IPS DF 19.7 (cell line): ENCODE data around the gene INHBC.

Source experiments
- DNase-seq: peaks from one replicate; pipeline ENCODE4 v3.0.0-alpha.2; 2013; ENCODE audit warnings: low read depth, low spot score

The INHBC gene

DNA sequence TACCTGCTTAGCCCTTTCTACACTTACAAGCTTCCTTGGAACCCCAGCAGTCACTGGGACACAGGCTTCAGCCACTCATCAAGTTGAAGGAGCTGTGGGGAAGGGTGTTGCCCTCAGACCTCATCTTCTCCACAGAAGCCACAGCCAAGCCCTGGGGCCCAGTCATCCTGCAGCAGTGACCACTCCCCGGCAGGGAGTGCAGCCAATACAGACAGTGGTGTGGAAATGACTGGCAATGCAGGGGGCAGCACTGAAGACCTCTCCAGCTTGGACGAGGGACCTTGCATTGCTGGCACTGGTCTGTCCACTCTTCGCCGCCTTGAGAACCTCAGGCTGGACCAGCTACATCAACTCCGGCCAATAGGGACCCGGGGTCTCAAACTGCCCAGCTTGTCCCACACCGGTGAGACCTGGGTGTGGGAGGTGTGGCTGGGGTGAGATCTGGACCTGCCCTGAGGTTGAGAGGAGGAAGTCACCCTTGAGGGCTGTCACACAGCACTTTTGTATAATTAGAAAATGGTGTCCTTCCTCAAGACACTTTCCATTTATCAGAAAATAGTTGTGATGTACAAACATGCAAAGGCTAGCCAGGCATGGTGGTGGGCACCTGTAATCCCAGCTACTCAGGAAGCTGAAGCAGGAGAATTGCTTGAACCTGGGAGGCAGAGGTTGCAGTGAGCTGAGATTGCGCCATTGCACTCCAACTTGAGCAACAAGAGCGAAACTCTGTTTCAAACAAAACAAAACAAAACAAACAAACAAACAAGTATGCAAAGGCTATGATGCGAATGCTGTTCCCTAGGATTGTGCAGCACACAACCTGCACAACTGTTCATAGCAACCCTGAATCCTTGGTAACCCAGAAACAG lies 34.9 kb downstream of the INHBC start:
- no peak for DNase-seq

DNA sequence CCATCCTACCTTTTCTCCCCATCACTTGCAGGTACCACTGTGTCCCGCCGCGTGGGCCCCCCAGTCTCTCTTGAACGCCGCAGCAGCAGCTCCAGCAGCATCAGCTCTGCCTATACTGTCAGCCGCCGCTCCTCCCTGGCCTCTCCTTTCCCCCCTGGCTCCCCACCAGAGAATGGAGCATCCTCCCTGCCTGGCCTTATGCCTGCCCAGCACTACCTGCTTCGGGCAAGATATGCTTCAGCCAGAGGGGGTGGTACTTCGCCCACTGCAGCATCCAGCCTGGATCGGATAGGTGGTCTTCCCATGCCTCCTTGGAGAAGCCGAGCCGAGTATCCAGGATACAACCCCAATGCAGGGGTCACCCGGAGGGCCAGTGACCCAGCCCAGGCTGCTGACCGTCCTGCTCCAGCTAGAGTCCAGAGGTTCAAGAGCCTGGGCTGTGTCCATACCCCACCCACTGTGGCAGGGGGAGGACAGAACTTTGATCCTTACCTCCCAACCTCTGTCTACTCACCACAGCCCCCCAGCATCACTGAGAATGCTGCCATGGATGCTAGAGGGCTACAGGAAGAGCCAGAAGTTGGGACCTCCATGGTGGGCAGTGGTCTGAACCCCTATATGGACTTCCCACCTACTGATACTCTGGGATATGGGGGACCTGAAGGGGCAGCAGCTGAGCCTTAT lies 35.8 kb downstream of the INHBC start:
- DNase-seq: no peak

DNA sequence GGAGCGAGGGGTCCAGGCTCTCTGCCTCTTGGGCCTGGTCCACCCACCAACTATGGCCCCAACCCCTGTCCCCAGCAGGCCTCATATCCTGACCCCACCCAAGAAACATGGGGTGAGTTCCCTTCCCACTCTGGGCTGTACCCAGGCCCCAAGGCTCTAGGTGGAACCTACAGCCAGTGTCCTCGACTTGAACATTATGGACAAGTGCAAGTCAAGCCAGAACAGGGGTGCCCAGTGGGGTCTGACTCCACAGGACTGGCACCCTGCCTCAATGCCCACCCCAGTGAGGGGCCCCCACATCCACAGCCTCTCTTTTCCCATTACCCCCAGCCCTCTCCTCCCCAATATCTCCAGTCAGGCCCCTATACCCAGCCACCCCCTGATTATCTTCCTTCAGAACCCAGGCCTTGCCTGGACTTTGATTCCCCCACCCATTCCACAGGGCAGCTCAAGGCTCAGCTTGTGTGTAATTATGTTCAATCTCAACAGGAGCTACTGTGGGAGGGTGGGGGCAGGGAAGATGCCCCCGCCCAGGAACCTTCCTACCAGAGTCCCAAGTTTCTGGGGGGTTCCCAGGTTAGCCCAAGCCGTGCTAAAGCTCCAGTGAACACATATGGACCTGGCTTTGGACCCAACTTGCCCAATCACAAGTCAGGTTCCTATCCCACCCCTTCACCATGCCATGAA lies 36.5 kb downstream of the INHBC start:
- DNase-seq: no peak

DNA sequence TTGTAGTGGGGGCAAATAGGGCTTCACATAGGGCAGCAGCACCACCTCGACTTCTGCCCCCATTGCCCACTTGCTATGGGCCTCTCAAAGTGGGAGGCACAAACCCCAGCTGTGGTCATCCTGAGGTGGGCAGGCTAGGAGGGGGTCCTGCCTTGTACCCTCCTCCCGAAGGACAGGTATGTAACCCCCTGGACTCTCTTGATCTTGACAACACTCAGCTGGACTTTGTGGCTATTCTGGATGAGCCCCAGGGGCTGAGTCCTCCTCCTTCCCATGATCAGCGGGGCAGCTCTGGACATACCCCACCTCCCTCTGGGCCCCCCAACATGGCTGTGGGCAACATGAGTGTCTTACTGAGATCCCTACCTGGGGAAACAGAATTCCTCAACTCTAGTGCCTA lies 37.1 kb downstream of the INHBC start:
- DNase-seq: no peak

DNA sequence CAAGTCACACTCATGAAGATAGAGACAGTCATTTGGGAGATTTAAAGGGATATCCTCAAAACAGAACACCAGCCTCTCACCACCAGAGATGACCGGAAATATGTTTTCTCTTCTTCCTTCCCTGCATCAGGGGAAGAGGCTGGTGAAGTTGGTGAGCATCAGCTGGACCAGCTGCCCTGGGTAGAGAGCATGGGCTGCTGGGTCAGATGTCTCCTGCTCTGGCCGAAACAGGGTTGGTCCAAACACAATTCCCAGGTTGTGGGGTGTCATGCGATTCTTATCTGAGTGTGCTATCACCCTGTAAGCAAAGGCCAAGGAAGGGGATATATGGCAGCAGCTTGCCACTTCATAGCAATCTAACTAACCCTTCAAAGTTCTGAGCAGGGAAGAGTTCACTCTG lies 37.8 kb downstream of the INHBC start:
- no peak for DNase-seq

DNA sequence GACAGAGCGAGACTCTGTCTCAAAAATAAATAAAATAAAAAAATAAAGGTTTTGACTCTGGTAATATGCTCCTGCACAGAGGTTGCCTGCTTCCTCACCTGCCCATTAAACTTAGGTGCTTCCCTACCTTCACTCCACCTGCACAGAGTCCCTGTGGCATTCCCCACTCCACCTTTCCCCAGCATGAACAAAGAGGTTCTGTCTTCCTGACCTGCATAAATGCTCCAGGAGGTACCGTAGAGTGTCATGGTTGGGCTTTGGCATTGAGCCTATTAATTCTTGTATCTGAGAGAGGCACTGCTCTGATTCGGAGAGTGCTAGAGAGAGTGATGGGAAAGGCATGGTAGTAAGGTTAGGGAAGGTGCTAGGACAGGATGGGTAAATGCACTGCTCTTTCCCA lies 38.8 kb downstream of the INHBC start:
- no peak for DNase-seq

DNA sequence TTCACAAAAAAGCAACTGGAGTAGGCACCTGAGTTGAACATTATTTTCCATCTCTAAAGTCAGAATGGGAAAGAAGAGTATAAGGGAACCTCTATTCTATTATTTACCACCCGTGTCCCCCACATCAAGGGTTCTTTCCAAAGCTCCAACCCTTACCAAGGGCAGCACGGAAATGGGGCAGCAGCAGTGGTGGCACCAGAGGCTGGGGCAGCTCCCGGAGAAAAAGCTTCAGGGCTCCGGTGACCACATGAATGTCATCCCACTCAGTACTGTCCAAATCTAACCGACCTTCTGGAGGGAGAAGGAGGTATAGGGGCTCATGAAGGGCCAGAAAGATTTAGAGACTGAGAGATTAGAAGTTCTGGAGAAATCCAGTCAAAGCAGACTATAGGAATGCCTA lies 39.3 kb downstream of the INHBC start:
- no peak for DNase-seq

DNA sequence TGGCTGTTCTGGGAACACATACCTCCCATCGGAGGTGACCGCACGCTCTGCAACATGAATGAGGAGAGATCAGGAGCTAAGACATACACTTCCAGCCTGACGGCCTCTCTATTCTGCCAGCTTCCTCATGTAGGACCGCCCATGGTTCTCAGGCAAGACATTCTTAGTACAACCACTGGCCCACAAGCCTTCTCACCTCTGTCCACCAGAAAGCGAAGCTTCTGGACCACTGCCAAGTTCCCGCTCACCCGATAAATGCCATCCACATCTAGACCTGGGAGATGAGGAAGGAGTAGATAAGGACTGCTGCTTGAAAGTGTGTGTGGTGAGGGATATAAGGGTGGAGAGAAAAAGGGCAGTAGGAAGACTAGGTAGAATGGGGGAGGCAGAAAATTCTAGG lies 39.8 kb downstream of the INHBC start:
- no peak for DNase-seq

DNA sequence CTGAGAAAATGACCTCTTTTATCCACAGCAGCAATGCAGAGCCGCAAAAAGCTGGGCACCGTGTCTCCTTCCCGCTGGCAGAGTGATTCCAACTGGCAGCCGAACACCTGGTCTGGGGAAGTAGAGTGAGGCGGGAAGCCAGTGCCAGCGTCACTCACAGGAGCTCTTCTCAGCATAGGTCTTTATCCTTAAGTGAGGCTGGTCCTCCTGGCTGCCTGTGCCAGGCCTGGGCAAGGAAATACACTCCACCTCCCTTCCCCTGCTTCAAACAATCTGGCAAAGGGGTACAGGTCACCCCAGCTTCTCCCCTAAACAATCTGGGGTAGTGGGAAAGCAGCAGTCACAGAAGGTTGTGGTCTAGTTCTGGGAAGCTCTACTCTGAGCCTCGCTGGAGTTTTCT lies 40.3 kb downstream of the INHBC start:
- no peak for DNase-seq

DNA sequence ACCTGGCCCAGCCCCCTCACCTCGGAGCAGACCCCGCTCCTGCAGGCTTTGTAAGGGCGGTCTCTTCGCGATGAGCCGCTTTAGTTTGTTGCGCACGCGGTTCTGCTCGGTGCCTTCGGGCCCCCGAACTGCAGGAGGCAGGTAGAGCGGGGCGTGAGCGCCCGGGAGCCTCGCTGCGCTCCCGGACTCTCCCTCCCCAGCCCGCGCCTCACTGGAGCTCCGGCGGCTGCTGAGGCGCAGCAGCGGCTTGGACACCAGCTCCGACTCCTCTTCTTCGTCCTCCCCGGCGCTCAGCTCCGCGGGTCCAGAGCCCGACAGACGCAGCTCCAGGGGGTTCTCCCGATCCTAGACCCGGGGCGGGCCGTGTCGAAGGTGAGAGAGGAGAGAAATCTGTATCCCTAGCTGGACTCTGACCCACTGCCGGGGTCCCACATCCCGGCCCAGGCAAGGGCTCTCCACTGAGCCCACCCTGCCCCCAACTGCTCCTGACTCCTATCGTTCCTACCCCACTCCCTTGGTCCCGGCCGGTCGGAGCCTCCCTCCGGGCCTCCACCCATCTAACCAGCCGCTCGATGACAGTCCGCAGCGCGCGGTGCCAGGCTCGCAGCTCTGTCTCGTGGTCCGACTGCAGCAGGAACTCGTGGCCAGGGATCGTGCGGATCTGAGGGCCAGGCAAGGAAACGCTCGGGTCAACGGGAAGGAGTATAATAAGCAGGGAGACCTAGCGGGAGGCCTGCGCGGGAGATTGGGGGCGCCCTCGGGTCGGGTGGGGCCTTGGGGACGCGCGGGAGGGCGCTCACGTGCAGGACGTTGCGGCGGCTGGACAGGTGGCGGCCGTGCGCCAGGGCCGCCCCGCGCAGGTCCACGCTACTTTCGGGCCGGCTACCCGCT lies 40.9 kb downstream of the INHBC start:
- no peak for DNase-seq

DNA sequence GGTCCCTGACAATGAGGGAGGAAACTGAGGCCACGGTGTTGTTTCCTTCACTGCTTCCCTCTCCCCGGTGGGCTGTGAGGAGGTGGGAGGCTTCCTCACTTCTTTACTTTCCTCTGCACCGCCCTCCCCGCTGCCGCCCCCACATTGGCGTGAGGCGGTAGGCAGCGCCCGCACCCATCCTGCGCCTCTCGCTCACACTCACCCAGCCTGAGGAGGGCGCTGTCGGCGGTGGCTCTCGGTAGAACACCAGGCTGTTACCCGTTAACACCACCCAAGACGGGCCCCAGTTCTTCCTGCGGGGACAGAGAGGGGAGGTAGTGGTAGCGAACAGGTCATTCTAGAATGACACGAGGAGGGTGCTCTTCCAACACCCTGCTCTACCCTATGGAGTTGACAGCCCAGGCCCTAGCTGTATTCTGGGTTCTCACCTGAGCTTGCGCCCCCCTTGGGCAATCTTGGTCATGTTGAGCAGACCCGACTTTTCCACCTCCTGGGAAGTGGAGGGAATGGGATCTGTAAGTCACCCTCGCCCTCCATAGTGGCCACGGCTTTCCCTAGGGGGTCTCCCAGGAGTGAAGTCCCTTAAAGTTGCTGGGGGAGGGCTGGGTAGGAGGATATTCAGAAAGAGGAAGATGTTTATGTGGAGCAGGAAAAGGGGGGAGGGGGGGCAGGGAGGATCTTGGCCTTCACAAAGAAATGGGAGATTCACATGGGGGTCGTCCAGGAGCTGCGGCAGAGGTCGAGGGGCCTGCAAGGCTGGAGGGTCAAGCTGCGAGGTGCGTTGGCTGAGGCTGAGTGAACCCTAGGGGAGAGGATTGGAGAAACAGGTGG lies 41.8 kb downstream of the INHBC start:
- DNase-seq: no peak

DNA sequence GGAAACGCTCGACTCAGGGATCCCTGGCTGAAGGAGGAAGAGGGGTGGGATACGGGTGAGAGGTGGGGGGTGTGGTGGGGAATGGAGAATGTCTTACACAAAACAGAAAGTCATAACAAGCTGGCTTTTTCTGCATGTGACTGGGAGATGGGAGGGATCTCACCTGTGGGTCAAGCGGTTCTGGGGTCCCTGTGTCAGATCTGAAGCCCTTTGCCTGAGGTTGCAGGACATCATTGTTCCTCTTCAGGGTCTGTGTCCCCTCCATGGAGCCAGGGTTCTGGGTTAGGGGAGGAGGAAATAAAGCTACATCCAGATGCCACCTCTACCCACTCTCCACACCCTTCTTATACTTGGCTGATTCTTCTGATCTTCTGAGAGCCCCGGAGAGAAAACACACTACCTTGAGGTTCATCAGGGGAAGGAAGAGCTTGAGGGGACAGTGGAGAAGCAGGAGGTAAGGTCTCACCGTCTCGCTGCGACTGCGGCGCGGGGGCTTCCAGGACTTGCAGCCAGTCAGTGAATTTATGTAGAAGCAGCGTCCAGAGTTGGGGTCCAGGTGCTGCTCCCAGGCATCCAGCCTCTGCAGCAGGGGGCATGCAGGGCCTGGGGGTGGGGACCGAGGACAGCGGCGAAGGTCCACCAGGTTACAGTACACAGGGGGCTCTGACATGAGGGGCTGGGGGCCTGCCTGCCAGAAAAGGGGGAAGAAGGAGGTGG lies 42.6 kb downstream of the INHBC start:
- no peak for DNase-seq

DNA sequence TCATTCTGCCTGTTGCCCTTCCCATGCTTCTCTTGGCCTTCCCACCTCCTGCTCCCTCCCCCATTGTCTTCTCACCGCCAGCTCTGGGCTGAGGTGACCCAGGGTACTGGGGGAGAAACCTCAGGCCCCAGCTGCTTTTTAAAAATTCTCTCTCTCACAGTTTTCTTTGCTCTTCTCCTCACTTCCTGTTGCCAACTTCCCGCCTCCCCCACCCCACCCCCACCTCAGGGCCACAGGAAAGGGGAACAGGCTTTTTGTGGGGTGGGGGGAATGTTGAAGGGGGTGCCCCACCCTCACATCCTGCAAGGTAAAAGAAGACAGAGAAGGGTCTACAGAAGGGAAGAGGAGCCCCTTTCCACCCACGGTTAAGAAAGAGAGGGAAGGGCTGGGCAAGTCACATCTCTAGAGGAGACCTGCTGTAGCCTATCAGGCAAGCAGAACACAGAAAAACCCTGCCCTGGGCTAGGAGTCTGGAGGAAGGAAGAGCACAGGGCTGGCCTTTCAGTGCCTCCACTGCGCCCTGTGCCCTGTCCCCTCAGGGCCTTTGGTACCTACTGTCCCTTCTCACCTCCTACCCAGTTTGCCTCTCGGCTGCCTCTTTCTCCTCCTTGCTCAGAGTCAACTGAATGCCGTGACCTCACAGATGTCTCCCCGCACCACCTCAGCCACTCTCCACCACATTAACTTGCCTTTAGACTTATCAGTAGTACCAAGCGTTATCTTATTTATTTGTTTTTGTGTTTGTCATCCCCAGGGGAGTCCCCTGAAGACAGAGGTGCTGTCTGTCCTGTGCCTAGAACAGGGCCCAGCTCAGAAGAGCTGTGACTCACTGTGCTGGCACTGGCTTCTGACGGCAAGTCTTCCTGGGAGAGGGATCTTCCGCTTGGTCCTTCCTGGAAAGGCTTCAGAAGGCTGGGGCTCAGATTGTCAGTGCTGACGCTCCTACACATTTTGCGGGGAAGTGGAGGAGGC lies 43.4 kb downstream of the INHBC start:
- DNase-seq: no peak

DNA sequence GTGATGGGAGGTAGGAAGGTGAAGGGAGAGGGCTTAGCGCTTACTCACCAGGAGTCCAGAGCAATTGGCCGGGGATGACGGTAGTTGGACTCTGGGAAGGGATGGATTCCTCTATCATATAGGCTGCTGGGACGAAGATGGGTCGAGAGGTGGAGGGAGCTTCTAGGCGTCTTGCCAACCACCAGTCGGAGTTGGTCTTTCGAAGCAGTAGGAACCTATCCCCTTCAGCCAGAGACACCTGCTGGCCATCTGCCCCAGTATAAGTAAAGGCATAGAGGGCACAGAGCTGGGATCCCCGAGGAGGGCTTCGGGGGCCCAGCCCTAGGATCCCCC lies 44.4 kb downstream of the INHBC start:
- no peak for DNase-seq

DNA sequence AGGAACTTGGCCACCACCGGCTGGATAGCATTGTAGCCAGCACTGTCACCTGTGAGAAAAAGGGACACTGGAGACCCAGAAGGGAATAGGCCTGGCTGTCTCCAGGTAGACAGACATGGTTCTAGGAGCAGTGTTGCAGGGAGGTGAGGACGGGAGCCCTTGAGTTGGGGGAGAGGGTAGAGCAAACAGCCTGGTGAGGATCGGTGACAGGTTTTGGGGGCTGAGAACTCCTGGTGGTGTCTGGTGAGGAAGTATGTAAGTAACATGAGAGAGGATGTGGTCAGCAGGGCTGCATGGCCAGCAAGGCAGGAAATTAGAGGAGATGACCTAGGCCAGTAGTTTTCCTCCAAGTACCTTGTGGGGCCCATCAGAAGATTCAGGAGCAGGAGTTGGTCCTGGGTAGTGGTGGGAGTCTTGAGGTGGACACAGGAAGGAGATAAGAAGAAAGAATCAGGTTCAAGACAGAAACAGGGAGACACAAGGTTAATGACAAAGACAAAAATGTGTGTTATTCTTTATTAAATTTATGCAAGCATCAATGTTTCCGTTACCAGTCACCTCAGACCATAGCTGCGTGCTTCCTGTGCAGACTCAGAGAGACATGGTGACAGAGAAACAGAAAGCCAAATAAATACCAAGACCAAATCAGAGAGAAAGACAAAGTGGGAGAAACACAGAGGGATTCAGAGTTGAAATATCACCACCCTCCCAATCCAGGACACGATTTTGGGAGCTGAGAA lies 45.0 kb downstream of the INHBC start, which contains the start of gene ARHGAP9:
ARHGAP9 (minus strand) TSS at position 491 of the 740 bp plus-strand sequence; CDS start at position 31, 460 bp downstream.
- DNase-seq: no peak

DNA sequence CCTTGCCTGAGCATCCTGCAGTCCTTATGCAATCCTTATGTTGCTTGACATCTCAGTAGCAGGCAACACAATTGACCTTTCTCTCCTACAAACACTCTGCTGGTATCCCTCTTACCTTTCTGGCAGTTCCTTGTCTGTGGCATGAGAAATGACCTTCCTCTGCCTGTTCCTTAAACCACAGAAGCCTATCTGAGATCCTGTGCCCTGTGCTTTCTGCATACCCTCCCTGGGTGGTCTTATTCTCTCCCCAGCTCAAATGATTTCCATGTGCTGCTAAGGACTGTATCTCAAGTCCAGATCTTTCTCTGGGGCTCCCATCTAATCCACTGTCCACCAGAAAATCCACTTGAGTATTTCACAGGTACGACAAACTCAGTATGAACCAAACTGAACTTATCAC lies 47.1 kb downstream of the INHBC start:
- DNase-seq: no peak

DNA sequence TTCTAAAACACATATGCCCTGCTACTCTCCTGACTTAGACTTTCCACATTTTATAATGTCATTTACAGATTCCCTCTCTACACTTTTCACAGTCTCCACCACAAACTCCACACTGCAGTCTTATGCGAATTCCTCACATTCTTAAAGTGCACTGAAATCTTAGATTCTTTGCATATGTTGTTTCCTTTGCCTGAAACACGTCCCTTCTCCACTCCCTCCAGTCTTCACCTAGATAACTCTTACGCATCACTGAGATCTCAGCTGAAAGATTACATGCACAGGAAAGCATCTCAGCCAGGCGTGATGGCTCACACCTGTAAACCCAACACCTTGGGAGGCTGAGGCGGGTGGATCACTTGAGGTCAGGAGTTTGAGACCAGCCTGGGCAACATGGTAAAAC lies 48.9 kb downstream of the INHBC start:
- no peak for DNase-seq

DNA sequence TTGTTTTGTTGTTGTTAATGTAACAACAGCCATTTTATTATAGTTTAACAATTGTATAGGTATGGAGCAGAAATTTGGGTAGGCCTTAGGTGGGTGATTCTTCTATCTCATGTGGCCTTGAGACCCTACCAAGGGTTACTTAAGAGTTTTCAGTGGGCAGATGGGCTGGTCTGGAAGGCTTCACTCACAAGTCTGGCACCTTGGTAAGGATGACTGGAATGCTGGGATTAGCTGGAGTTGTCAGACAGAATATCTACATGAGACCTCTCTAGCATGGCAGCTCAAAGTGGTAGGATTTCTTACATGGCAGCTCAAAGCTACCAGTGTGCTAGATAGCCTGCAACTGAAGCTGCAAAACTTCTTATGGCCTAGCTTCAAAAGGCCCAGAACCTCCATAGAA lies 51.1 kb downstream of the INHBC start:
- DNase-seq: no peak
